Transverse colon (tissue), 4 donors: ENCODE results near the gene WWOX. TPM values are rescaled to one million over a fixed set of nuclear protein-coding genes. Genes with fewer than 3 reads are reported as not detected.

Source experiments
- DNase-seq: peaks from one replicate; pipeline ENCODE4 v3.0.0-alpha.2; 2019
- H3K27ac ChIP-seq, 4 donors: fragments of 200-600 bp; sonication (generic); 2 replicates each; pipeline ENCODE4 v1.5.1; 2016 to 2018; ENCODE audit warnings: inconsistent platforms in 4 of 4
- H3K27me3 ChIP-seq: fragments of 200-600 bp; sonication (generic); 2 replicates; pipeline ENCODE4 v1.5.1; 2017; ENCODE audit warnings: inconsistent platforms
- H3K36me3 ChIP-seq, 4 donors: fragments of 200-600 bp; sonication (generic); 2 replicates each; pipeline ENCODE4 v1.5.1; 2017 to 2019; ENCODE audit warnings: inconsistent platforms in 4 of 4
- H3K4me1 ChIP-seq, 4 donors: fragments of 200-600 bp; sonication (generic); 2 replicates each; pipeline ENCODE4 v1.5.1; 2017 to 2020; ENCODE audit warnings: inconsistent platforms in 4 of 4
- H3K4me3 ChIP-seq, 4 donors: fragments of 200-600 bp; sonication (generic); 1 replicate in 1 of 4; 2 replicates in 3 of 4; pipeline versions ENCODE4 v1.5.1 to v1.6.1; 2017 to 2019; ENCODE audit warnings: inconsistent platforms in 4 of 4
- H3K9me3 ChIP-seq, 2 donors: fragments of 200-600 bp; sonication (generic); 2 replicates each; pipeline ENCODE4 v1.5.1; 2017 to 2019; ENCODE audit warnings: inconsistent platforms in 2 of 2
- CTCF ChIP-seq, 5 experiments: fragments of 200-600 bp in 3 of 5; fragments of 450-650 bp in 2 of 5; sonication (generic) in 3 of 5; IDR thresholded peaks; 1 replicate in 2 of 5; 2 replicates in 3 of 5; pipeline ENCODE4 v1.5.1; 2016 to 2017; ENCODE audit warnings: antibody characterized with exemption in 5 of 5, inconsistent platforms in 3 of 5, mild to moderate bottlenecking in 2 of 5, moderate library complexity in 1 of 5
- EP300 ChIP-seq: sonication (generic); formaldehyde crosslinking; IDR thresholded peaks from one replicate; pipeline ENCODE4 v1.6.1; 2017; ENCODE audit warnings: antibody characterized with exemption, low read depth
- POLR2A ChIP-seq: fragments of 450-650 bp; IDR thresholded peaks from one replicate; pipeline ENCODE4 v1.6.1; 2016; ENCODE audit warnings: antibody characterized with exemption, mild to moderate bottlenecking, moderate library complexity
- POLR2AphosphoS5 ChIP-seq, 3 donors: sonication (generic); formaldehyde crosslinking; IDR thresholded peaks; one replicate each; pipeline ENCODE4 v1.6.1; 2016; ENCODE audit warnings: antibody characterized with exemption in 3 of 3
- WGBS, 2 donors: methylation state at CpG; one replicate each; pipeline ENCODE4 v1.1.5; 2018; ENCODE audit warnings: low coverage in 1 of 2; 5-methylcytosine and 5-hydroxymethylcytosine counted together
- in situ Hi-C, 4 donors: fragments of 200-750 bp; cut with MboI; loops; one replicate each; pipeline versions ENCODE4 v1.15.0 to v1.15.1; 2017; ENCODE audit warnings: low sequenced_read_pairs in 3 of 4, low pct_ligation_motif_present in 1 of 4, low pct_unique_long_range_greater_than_20kb in 1 of 4
- intact Hi-C: fragments of 100-400 bp; cut with DNase I; formaldehyde crosslinking; loops from one replicate; pipeline ENCODE4 v1.15.1; 2023; ENCODE audit warnings: low total_unique reads
- total RNA-seq, 4 donors: library from RNA; depleted of rRNA; stranded (reverse); fragments of >200 nt; gene quantifications; one replicate each; pipeline ENCODE4 v1.1.0, GENCODE V29; 2016

The WWOX gene
- total RNA-seq, 4 donors from 2014 or later = 11.2 to 53.8 (median 24.8) TPM

- Histone ChIP-seq H3K36me3 (no peaks in the 10 kb centered on the region), H3K4me3 (no peak overlapping the region), H3K4me1 (no peaks in the 10 kb centered on the region), H3K27ac (no peak overlapping the region), H3K9me3 (no peaks in the 10 kb centered on the region), H3K27me3 (no peaks in the 10 kb centered on the region)
- in situ Hi-C loops = no loop called here
- WGBS, 2 donors = 86 to 90% methylated on average over 1 of the region's 1 CpG
- TF ChIP-seq POLR2AphosphoS5 (IDR thresholded peaks at IDR 0.05) = no peak
- TF ChIP-seq EP300 = no peak
- no peak for TF ChIP-seq CTCF (IDR thresholded peaks at IDR 0.05)
- no peak for TF ChIP-seq POLR2A
- DNase-seq = no peak
- intact Hi-C loops = no loop called here
Measured at GRCh38 chr16:78660795-78661194, 561.3 kb downstream of the WWOX start.

GRCh38 chr16:78663690-78664089 is 564.2 kb downstream of the WWOX start:
- no peak for DNase-seq
- WGBS, 2 donors = 86 to 88% methylated on average over 5 of the region's 5 CpGs
- no peaks in the 10 kb centered on the region for H3K4me1 ChIP-seq
- intact Hi-C loops (no loop called here), in situ Hi-C loops (no loop called here)
- H3K27ac ChIP-seq = no peak overlapping the region
- no peaks in the 10 kb centered on the region for H3K9me3 ChIP-seq
- TF ChIP-seq POLR2AphosphoS5 (IDR thresholded peaks at IDR 0.05) = no peak
- no peak for TF ChIP-seq EP300
- no peak for TF ChIP-seq POLR2A
- no peak for TF ChIP-seq CTCF (IDR thresholded peaks at IDR 0.05)
- no peaks in the 10 kb centered on the region for H3K36me3 ChIP-seq
- no peak overlapping the region for H3K4me3 ChIP-seq
- no peaks in the 10 kb centered on the region for H3K27me3 ChIP-seq

- Histone ChIP-seq H3K27ac (no peak overlapping the region), H3K27me3 (no peaks in the 10 kb centered on the region), H3K4me1 (no peaks in the 10 kb centered on the region), H3K36me3 (no peaks in the 10 kb centered on the region), H3K4me3 (no peak overlapping the region), H3K9me3 (no peaks in the 10 kb centered on the region)
- no peak for DNase-seq
- in situ Hi-C loops (no loop called here), intact Hi-C loops (no loop called here)
- TF ChIP-seq POLR2A = no peak
- no peak for TF ChIP-seq EP300
- TF ChIP-seq POLR2AphosphoS5 (IDR thresholded peaks at IDR 0.05) = no peak
- no peak for TF ChIP-seq CTCF (IDR thresholded peaks at IDR 0.05)
- 85 to 86% methylated on average over 6 to 19 of the region's 19 CpGs for WGBS, 2 donors
Measured at GRCh38 chr16:78664811-78665772, 565.6 kb downstream of the WWOX start.

- Histone ChIP-seq H3K4me1 (no peaks in the 10 kb centered on the region), H3K27ac (no peak overlapping the region), H3K4me3 (no peak overlapping the region), H3K9me3 (no peaks in the 10 kb centered on the region), H3K36me3 (no peaks in the 10 kb centered on the region), H3K27me3 (no peaks in the 10 kb centered on the region)
- TF ChIP-seq POLR2A (no peak), POLR2AphosphoS5 (IDR thresholded peaks at IDR 0.05) (no peak), EP300 (no peak), CTCF (IDR thresholded peaks at IDR 0.05) (no peak)
- 88 to 100% methylated on average over 2 to 4 of the region's 4 CpGs for WGBS, 2 donors
- intact Hi-C loops (no loop called here), in situ Hi-C loops (no loop called here)
- no peak for DNase-seq
Measured at GRCh38 chr16:78666318-78666717, 566.9 kb downstream of the WWOX start.
